ENCODE results near the gene TMEM63C. TPM values are rescaled to one million over a fixed set of nuclear protein-coding genes. Genes with fewer than 3 reads are reported as not detected.

The TMEM63C gene
- total RNA-seq, 4 donors from 2014 or later = 12.3 to 32.8 (median 19.9) TPM

DNA sequence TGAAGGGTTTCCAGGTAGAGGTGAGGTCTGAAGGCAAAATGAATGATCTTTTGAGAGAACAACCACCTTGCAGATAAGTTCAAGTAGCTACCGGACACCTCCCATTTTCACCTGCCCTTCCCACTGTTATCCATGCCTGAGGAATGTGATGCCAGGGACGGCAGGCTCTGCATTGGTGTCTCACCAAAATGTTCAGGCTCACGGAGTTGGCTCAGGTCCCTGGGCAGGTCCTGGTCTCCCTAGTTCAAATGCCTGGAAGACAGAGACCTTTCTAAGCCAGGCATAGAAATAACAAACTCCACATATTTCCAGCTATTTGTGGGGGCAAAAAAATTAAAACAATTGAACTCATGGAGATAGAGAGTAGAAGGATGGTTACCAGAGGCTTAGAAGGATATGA is 36.0 kb downstream of the TMEM63C start:
- no peak for TF ChIP-seq POLR2AphosphoS5 (IDR thresholded peaks at IDR 0.05)
- TF ChIP-seq POLR2A (IDR thresholded peaks at IDR 0.05) = no peak
- TF ChIP-seq, protein P1, sequence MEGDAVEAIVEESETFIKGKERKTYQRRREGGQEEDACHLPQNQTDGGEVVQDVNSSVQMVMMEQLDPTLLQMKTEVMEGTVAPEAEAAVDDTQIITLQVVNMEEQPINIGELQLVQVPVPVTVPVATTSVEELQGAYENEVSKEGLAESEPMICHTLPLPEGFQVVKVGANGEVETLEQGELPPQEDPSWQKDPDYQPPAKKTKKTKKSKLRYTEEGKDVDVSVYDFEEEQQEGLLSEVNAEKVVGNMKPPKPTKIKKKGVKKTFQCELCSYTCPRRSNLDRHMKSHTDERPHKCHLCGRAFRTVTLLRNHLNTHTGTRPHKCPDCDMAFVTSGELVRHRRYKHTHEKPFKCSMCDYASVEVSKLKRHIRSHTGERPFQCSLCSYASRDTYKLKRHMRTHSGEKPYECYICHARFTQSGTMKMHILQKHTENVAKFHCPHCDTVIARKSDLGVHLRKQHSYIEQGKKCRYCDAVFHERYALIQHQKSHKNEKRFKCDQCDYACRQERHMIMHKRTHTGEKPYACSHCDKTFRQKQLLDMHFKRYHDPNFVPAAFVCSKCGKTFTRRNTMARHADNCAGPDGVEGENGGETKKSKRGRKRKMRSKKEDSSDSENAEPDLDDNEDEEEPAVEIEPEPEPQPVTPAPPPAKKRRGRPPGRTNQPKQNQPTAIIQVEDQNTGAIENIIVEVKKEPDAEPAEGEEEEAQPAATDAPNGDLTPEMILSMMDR (IDR thresholded peaks at IDR 0.05) = no peak
- no peak for TF ChIP-seq EP300 (IDR thresholded peaks at IDR 0.05)
- 42% methylated on average over 3 of the region's 3 CpGs for WGBS
- H3K27me3 ChIP-seq = peaks cover 49% of the 10 kb centered on the region
- H3K36me3 ChIP-seq = no peaks in the 10 kb centered on the region
- no peak overlapping the region for H3K4me3 ChIP-seq
- no peak overlapping the region for H3K27ac ChIP-seq
- H3K4me1 ChIP-seq = no peaks in the 10 kb centered on the region
- DNase-seq (ENCODE audit: low spot score in 2 of 2) = no peak
- H3K9me3 ChIP-seq = no peaks in the 10 kb centered on the region

- DNase-seq (ENCODE audit: low spot score in 2 of 2) = no peak
- Histone ChIP-seq H3K4me1 (no peaks in the 10 kb centered on the region), H3K27me3 (peaks cover 40% of the 10 kb centered on the region), H3K4me3 (no peak overlapping the region), H3K27ac (no peak overlapping the region), H3K36me3 (no peaks in the 10 kb centered on the region), H3K9me3 (no peaks in the 10 kb centered on the region)
- TF ChIP-seq, protein P1 (IDR thresholded peaks at IDR 0.05) = no peak
- TF ChIP-seq POLR2A (IDR thresholded peaks at IDR 0.05) (no peak), POLR2AphosphoS5 (IDR thresholded peaks at IDR 0.05) (no peak), EP300 (IDR thresholded peaks at IDR 0.05) (no peak)
- 82% methylated on average over 5 of the region's 10 CpGs for WGBS
Measured at GRCh38 chr14:77219591-77219990, 38.0 kb downstream of the TMEM63C start.

GRCh38 chr14:77220246-77221017 is 38.8 kb downstream of the TMEM63C start:
- WGBS = 68% methylated on average over 18 of the region's 24 CpGs
- Histone ChIP-seq H3K9me3 (no peaks in the 10 kb centered on the region), H3K27ac (no peak overlapping the region), H3K4me1 (no peaks in the 10 kb centered on the region), H3K4me3 (no peak overlapping the region), H3K27me3 (peaks cover 33% of the 10 kb centered on the region), H3K36me3 (no peaks in the 10 kb centered on the region)
- DNase-seq (ENCODE audit: low spot score in 2 of 2) = no peak
- no peak for TF ChIP-seq POLR2A (IDR thresholded peaks at IDR 0.05)
- TF ChIP-seq, protein P1 (IDR thresholded peaks at IDR 0.05) = no peak
- no peak for TF ChIP-seq POLR2AphosphoS5 (IDR thresholded peaks at IDR 0.05)
- no peak for TF ChIP-seq EP300 (IDR thresholded peaks at IDR 0.05)

- whole genome bisulfite sequencing = 77% methylated on average over 17 of the region's 23 CpGs
- Histone ChIP-seq H3K9me3 (no peaks in the 10 kb centered on the region), H3K36me3 (no peaks in the 10 kb centered on the region), H3K4me3 (no peak overlapping the region), H3K27ac (no peak overlapping the region), H3K4me1 (no peaks in the 10 kb centered on the region), H3K27me3 (peaks cover 24% of the 10 kb centered on the region)
- TF ChIP-seq POLR2A (IDR thresholded peaks at IDR 0.05) (no peak), POLR2AphosphoS5 (IDR thresholded peaks at IDR 0.05) (no peak), EP300 (IDR thresholded peaks at IDR 0.05) (no peak)
- no peak for DNase-seq (ENCODE audit: low spot score in 2 of 2)
Measured at GRCh38 chr14:77221241-77221871, 39.8 kb downstream of the TMEM63C start.

- Histone ChIP-seq H3K9me3 (no peaks in the 10 kb centered on the region), H3K36me3 (no peaks in the 10 kb centered on the region), H3K4me3 (no peak overlapping the region), H3K4me1 (no peaks in the 10 kb centered on the region), H3K27ac (no peak overlapping the region), H3K27me3 (peaks cover 14% of the 10 kb centered on the region)
- 50% methylated on average over 8 of the region's 10 CpGs for WGBS
- no peak for DNase-seq (ENCODE audit: low spot score in 2 of 2)
- TF ChIP-seq, protein P1 (IDR thresholded peaks at IDR 0.05) = no peak
- TF ChIP-seq POLR2AphosphoS5 (IDR thresholded peaks at IDR 0.05) = no peak
- no peak for TF ChIP-seq EP300 (IDR thresholded peaks at IDR 0.05)
- no peak for TF ChIP-seq POLR2A (IDR thresholded peaks at IDR 0.05)
Measured at GRCh38 chr14:77222546-77223225, 41.1 kb downstream of the TMEM63C start.
